ENCODE results near the gene ESRRA. TPM values are rescaled to one million over a fixed set of nuclear protein-coding genes. Genes with fewer than 3 reads are reported as not detected.

The ESRRA gene
- total RNA-seq, 6 donors from 2014 or later, result 42.7 to 109 (median 80.6) TPM

DNA sequence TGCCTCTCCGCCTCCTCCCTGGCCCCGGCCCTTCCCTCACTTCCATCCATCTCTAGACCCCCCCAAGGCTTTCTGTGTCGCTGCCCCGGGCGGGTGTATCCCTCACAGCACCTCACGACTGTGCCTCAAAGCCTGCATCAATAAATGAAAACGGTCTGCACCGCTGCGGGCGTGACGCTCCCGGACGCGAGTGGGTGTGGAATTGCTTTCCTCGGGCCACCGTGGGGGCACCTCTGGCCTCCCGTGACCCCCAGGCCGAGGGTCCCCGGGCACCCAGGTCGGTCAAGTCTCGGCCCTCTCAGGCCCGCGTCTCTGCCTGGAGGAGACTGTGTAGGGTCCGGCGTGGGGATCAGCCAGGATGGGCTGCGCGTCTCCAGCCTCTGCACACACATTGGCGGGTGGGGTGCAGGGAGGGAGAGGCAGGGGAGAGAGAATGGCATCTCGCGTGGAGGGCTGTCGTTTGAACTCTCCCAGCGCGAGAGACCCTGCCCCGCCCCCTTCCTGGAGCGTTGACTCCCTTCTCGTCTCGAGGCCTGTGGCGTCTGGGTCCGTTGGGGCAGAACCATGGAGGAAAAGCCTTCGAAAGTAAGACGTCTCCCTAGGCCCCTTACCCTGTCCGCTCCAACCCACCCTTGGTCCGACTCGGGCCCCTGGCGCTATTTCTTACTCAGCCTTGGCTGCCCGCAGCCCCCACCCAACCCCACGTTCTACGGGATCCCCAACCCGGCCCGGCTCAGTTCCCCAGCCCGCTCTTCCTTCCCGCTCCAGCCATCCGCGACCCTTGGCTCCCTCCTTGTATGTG is 5.3 kb upstream of the ESRRA start, which contains the start of gene CATSPERZ:
Gene CATSPERZ, plus strand, starts transcription at position 512 of the 802 bp plus-strand sequence. Its CDS starts 53 bp downstream, at position 565.
- peak within 1 kb of the TSS; percentile 15 to 53 (median 44) for H3K4me3 ChIP-seq
- peaks cover 0 to 42% (median 27%) of the 10 kb centered on the region in 4 donors for H3K27me3 ChIP-seq
- H3K4me1 ChIP-seq, result peaks cover 30 to 39% (median 35%) of the 10 kb centered on the region in 4 donors
- no peaks in the 10 kb centered on the region for H3K9me3 ChIP-seq
- DNase-seq, result no peak
- no peaks in the 10 kb centered on the region for H3K36me3 ChIP-seq
- WGBS, 2 donors, result 0 to 6% methylated on average over 20 to 41 of the region's 54 CpGs
- peak within 1 kb of the TSS in 2 of 4 donors; percentile 14 to 45 for H3K27ac ChIP-seq
- peak in 1 of 2 donors; percentile 1 for ATAC-seq (ENCODE audit: low FRiP score in 2 of 2)
- no peak for TF ChIP-seq POLR2AphosphoS5 (IDR thresholded peaks at IDR 0.05)
- TF ChIP-seq, protein P1, sequence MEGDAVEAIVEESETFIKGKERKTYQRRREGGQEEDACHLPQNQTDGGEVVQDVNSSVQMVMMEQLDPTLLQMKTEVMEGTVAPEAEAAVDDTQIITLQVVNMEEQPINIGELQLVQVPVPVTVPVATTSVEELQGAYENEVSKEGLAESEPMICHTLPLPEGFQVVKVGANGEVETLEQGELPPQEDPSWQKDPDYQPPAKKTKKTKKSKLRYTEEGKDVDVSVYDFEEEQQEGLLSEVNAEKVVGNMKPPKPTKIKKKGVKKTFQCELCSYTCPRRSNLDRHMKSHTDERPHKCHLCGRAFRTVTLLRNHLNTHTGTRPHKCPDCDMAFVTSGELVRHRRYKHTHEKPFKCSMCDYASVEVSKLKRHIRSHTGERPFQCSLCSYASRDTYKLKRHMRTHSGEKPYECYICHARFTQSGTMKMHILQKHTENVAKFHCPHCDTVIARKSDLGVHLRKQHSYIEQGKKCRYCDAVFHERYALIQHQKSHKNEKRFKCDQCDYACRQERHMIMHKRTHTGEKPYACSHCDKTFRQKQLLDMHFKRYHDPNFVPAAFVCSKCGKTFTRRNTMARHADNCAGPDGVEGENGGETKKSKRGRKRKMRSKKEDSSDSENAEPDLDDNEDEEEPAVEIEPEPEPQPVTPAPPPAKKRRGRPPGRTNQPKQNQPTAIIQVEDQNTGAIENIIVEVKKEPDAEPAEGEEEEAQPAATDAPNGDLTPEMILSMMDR (IDR thresholded peaks at IDR 0.05), result no peak
- TF ChIP-seq EP300 (IDR thresholded peaks at IDR 0.05), result no peak
- TF ChIP-seq POLR2A (IDR thresholded peaks at IDR 0.05), result no peak

DNA sequence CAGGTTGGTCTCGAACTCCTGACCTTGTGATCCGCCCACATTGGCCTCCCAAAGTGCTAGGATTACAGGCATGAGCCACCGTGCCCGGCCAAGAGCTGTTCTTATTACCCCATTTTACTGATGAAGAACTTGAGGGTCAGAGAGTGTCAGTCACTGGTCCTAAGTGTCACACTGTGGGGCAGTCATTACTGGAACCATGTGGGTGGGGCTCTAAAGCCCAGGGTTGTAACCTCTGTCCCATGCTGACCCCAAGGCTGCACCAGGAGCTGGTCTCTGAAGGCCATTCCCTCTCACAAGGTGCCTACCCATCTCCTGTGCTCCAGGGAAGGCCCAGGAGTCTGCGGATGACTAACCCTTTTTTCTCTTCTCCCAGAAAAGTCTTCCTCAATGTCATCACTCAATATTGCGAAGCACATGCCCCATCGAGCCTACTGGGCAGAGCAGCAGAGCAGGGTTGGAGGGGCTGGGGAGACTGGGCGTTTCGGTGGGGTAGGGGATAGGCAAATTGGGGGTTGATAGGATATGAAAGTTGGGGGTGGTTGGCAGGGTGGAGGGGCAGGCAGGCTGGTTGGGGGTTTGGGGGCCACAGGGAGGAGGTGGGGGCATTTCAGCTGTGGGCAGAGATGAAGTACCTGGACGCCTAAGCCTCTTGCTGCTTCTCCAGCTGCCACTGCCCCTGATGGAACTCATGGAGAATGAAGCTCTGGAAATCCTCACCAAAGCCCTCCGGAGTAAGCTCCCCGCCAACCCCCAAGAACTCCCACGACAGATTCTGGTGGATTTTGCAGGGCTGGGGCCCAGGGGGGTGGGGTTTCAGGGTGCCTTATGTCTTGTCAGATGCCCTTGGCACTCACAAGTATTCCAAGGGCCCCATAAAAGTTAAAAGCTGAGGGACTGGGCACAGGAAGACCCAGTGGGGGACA is 2.0 kb upstream of the ESRRA start:
- Histone ChIP-seq H3K4me3 (no peak overlapping the region), H3K27ac (peak overlapping the region in 2 of 4 donors; percentile 91 to 97), H3K36me3 (peaks cover 0 to 9% (median 0%) of the 10 kb centered on the region in 4 donors), H3K9me3 (no peaks in the 10 kb centered on the region), H3K4me1 (peaks cover 37 to 53% (median 49%) of the 10 kb centered on the region in 4 donors), H3K27me3 (peaks cover 0 to 21% (median 12%) of the 10 kb centered on the region in 4 donors)
- DNase-seq (no peak), ATAC-seq (ENCODE audit: low FRiP score in 2 of 2) (no peak)
- WGBS, 2 donors, result 77 to 83% methylated on average over 9 to 13 of the region's 13 CpGs
- no peak for TF ChIP-seq EP300 (IDR thresholded peaks at IDR 0.05)
- no peak for TF ChIP-seq POLR2A (IDR thresholded peaks at IDR 0.05)
- no peak for TF ChIP-seq POLR2AphosphoS5 (IDR thresholded peaks at IDR 0.05)
- TF ChIP-seq, protein P1 (IDR thresholded peaks at IDR 0.05), result no peak

DNA sequence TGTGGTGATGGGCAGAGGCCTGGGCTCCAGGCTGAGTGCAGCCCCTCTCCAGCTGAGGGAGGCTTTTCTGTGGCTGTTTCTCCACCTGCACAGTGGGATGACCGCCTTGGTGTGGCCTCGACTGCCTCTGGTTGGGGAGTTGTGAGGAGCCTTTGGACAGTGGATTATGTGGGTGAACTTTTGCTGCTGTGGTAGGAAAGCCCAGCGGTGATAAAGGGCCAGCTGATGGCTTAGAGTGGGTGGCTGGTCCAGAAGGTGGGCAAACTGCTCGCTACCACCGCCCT is 1.4 kb upstream of the ESRRA start:
- Histone ChIP-seq H3K4me3 (peak overlapping the region in 3 of 4 donors; percentile 84 to 96 (median 90)), H3K4me1 (peaks cover 36 to 53% (median 48%) of the 10 kb centered on the region in 4 donors), H3K27me3 (peaks cover 0 to 19% (median 11%) of the 10 kb centered on the region in 4 donors), H3K36me3 (peaks cover 0 to 9% (median 0%) of the 10 kb centered on the region in 4 donors), H3K9me3 (no peaks in the 10 kb centered on the region), H3K27ac (peak overlapping the region; percentile 91 to 97 (median 94))
- no peak for ATAC-seq (ENCODE audit: low FRiP score in 2 of 2)
- TF ChIP-seq POLR2AphosphoS5 (IDR thresholded peaks at IDR 0.05), result no peak
- TF ChIP-seq, protein P1 (IDR thresholded peaks at IDR 0.05), result no peak
- TF ChIP-seq EP300 (IDR thresholded peaks at IDR 0.05), result no peak
- TF ChIP-seq POLR2A (IDR thresholded peaks at IDR 0.05), result no peak
- DNase-seq, result no peak
- 54 to 57% methylated on average over 5 of the region's 5 CpGs for WGBS, 2 donors

DNA sequence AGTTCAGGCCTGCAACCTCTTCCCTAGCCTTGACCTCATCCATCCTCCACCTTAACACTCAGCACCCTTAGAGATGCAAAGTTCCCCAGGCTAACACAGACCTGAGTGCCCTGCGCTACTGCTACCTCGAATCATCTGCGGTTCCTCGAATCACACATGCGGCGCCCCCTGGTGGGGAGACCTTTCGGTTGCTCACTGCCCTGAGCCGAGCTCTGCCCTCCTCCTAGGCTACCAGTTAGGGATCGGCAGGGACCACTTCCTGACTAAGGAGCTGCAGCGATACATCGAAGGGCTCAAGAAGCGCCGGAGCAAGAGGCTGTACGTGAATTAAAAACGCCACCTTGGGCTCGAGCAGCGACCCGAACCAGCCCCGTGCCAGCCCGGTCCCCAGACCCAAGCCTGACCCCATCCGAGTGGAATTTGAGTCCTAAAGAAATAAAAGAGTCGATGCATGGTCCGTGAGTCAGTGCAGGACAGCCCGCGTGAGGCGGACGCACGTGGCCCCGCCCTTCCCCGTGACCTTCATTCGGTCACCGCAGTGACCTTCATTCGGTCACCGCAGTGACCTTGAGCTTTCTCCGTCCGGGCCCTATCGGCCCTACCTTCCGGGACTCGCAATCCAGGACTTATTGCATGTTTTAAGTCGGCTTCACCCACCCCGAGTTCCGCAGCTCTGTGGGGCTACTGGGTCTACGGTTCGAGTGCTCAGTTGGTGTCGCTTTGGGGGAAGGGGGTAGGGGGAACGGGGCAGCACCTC is 830 bp upstream of the ESRRA start:
- no peak for TF ChIP-seq POLR2A (IDR thresholded peaks at IDR 0.05)
- peak in 1 of 2 donors; percentile 1 for TF ChIP-seq POLR2AphosphoS5 (IDR thresholded peaks at IDR 0.05)
- TF ChIP-seq EP300 (IDR thresholded peaks at IDR 0.05), result no peak
- TF ChIP-seq, protein P1 (IDR thresholded peaks at IDR 0.05), result peak; percentile 80 to 95 (median 92)
- peak; percentile 91 to 97 for DNase-seq
- WGBS, 2 donors, result 0 to 1% methylated on average over 27 to 46 of the region's 46 CpGs
- H3K9me3 ChIP-seq, result no peaks in the 10 kb centered on the region
- peak overlapping the region; percentile 91 to 97 (median 94) for H3K27ac ChIP-seq
- H3K27me3 ChIP-seq, result peaks cover 0 to 14% (median 9%) of the 10 kb centered on the region in 4 donors
- ATAC-seq (ENCODE audit: low FRiP score in 2 of 2), result peak; percentile 73 to 82
- peak overlapping the region; percentile 46 to 96 (median 87) for H3K4me3 ChIP-seq
- H3K4me1 ChIP-seq, result peaks cover 30 to 47% (median 43%) of the 10 kb centered on the region in 4 donors
- peaks cover 0 to 9% (median 0%) of the 10 kb centered on the region in 4 donors for H3K36me3 ChIP-seq
